GM18867 (cell line): ENCODE results near the gene AUP1.
"Not testable (repeated sequence)": the region's sequence is repeated elsewhere in the genome, so short reads cannot be mapped to it uniquely, and the experiment has no call there.

Source experiments
- ATAC-seq: cut with Tn5 transposase; IDR thresholded peaks from one replicate; pipeline ENCODE4 v1.9.1; 2021; ENCODE audit warnings: mild to moderate bottlenecking, moderate library complexity; ENCODE audit not compliant: unreplicated experiment

The AUP1 gene

DNA sequence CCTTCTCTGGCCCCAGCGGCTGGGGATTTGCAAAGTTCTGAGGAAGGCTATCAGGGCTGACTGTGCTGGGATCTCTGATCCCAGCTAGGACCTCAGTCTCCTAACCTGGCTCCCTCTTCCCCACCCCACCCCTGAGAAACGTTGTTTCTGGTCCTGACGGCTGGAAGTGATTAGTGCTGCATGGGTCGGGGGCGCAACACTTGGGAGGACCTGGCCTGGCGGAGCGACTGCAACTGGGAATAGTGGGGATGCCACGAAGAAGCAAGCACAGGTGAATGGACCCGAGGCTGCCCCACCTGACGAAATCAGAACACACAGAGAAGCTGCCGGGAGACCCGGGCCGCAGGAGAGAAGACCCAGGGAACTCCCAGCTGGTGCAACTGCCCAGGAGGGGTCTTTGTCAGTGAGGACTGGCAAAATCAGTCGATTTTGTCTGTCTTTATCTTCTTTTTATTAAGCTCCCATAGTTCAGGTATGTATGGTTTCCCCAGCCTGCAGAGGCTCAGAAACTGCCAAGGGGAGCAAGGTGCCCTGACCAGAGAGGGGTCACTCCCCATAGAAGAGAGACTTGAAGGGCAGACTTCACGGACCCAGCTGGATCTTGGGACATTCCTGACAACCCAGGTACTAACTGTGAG lies 29.4 kb downstream of the AUP1 start:
- ATAC-seq = no peak

DNA sequence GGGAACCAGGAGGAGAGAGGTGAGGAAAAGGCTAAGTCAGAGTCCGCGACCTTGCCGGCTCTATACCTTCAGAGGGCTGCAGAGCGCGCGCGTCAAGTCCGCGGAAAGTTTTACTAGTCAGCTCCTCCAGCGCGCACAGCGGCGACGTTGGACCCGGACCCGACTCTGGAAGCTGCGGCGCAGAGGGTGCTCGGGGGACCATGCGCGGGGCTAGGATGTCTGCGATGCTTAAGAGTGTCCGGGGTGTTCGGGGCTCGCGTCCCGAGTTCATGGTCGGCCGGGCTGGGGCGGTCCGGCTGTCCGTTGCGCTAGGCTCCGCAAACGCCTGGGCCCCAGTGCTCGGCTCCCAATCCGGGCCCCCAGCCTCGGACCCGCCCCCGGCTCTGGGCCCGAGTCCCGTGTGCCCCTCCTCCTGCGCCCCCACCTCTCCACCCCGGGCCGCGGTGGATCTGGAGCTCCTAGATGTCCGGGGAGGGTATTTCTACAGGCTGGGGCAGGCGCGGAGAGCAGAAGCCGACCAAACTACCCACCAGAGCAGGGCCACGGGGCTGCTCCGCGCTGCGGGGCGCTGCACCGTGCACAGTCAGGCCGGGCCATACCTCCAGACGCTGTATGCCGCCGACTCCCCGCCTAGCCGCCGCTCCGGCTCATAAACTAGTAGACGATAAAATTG lies 30.1 kb downstream of the AUP1 start, which contains the start of gene LBX2:
Gene LBX2 (minus strand): TSS at position 337 of the 673 bp plus-strand sequence. CDS start 66 bp downstream, at position 271.
- ATAC-seq = no peak

DNA sequence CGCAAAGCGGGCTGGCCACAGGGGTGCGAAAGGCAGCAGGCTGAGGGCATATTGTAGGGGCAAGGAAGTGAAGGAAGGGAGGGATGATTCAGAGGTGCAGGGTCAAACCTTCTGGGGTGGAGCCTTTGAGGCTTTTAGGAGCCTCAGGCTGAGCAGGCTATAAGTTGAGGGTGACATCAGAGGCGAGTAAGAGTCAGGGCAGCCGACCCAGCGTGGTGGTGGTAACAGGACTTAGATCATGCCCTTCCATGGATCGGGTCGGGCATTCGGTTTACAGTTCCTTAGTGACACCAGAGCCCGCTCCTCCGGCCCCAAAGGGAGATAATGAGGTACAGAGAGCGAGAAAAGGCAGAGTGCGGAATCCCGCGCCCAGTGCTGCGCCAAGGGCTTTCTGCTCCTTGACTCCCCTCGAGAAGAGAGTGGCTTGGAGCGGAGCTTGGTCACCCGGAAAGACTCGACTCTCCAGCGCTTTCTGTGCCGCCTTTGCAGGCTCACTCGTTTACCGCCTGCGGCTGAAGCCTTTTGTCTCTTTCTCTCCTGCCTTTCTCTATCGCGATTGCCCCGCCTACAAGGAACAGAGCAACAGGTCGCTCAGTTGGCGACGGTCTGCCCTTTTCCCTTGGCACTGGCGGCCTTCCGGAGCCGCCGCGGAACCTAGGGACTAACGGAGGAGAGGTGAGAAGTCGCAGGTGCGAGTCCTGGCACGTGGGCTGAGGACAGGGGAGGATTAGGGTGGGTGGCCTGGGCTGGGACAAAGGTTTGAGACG lies 30.8 kb downstream of the AUP1 start:
- no peak for ATAC-seq

DNA sequence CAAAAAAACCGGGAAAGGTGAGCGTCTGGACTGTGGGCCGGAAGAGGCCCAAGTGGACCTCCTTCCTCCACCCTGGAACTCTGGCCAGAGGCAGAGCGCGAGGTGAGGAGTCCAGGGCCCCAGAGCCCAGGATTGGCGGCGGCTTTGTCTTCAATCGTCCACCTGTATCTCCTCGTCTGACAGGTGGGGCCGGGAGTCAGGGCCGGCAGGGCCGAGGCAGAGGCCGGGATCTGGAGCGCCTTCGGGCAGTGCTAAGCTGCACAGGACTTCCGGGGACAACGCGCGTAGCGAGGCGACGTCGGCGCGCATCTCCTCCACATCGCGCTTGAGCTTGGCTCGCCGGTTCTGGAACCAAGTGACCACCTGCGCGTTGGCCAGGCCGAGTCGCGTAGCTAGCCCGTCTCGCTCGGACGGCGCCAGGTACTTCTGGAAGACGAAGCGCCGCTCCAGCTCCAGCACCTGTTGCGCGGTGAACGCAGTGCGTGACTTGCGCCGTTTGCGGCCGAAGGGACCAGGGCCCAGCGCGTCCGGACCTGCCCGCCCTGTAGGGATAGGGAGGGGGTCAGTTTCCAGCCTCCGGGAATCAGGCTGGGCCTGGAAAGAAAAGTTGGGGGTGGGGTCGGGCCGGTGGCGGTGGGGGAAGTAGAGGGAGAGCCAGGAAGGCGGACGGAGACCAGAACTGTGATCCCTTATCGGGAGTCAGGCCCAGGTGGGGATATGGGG lies 31.6 kb downstream of the AUP1 start:
- no peak for ATAC-seq

DNA sequence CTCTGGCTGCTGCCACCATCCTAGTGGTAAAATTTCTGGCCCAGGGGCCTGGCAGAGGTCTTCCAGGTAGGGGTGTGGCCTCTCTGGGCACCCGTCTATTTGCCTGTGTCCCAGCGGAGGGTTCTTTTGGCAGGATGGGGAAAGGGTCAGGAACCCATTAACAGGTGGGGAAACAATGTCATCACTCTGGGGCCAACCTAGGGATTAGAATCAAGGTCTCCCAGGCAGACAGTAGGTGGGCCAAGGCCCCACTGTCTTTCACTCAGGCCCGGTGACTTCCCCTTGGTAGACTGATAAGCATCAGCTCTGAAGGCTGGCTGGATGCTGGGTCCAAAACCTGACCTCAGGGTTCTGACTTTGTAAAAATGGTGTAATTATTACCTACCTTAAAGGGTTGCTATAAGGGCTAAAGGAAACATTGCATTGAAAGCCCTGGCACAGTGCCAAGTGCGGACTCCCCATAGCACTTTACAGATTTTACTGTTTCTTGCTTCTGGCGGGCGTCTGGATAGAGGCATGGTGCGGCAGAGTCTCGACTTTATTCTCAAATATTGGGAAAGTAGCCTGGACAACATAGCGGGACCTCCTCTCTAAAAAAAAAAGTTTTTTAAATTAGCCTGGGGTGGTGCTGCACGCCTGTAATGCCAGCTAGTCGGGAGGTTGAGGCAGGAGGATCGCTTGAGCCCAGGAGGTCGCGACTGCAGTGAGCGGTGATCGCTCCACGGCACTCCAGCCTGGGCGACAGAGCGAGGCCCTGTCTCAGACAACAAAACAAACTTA lies 32.3 kb downstream of the AUP1 start:
- ATAC-seq = no peak

DNA sequence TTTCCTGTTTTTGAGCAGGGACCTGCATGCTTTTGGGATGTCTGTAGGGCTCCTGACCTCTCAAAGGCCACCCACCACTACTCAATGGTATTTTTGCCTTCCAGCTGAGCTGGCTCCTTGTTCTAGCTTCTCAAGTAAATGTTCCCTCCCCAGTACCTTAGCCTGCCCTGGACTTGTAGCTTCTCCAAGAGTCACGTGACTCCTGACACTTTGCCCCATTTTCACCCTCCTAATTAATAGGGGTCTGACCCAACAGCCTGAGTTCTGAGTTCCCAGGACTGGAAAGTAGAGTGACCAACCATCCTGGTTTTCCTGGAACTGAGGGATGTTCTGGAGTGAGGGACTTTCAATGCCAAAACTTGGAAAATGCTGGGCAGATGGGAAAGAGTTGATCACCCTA lies 34.1 kb downstream of the AUP1 start:
- ATAC-seq = no peak

DNA sequence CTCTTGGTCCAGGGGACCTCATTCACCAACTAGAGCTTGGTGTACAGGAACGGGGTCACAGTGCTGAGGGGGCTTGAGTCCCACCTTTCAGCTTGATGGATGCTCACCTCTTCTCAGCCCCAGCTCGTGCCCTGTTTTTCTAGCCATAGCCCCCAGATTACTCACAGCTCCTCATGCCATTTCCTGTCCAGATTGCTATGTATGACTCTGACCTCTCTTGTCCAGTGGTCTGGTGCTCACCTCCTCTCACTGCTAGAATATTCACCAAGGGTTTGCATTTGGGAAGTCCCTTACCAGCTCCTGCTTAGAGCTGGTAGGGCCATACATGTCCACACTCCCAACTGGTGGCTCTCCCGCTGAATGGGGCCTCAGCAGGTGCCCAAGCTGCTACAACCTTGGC lies 36.0 kb downstream of the AUP1 start:
- no peak for ATAC-seq

DNA sequence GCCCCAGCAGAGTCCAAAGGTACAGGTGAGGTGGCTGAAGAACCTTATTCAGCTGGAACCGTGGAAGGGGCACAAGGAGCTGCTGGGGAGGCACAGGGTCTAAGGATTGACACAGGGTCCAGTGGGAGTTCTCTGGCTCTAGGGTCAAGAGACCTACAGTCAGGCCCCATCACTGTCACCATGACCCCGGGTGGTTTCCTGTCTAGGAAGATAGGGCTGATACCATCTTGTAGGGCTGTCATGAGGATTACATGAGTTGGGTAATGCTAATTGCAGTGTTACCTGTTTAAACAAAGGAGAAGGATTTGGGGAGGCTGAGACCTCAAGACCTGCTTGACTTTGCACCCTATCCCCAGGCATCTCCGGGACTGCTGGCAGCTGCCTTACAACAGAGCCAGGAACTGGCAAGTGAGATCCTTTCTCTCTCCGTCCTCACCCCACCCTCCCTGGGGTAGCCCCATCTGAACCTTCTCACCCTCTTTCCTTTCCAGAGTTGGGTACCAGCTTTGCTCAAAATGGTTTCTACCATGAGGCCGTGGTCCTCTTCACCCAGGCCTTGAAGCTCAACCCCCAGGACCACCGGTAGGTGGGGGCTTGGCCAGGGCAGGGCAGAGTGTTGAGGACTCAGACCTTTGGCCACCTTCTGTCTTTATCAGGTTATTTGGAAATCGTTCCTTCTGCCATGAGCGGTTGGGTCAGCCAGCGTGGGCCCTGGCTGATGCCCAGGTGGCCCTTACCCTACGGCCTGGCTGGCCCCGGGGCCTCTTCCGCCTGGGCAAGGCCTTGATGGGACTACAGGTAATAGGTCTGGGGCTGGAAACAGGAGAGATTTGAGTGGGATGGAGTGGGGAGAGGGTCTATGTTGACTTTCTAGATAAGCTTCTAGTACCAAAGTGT lies 37.6 kb downstream of the AUP1 start:
- no peak for ATAC-seq

DNA sequence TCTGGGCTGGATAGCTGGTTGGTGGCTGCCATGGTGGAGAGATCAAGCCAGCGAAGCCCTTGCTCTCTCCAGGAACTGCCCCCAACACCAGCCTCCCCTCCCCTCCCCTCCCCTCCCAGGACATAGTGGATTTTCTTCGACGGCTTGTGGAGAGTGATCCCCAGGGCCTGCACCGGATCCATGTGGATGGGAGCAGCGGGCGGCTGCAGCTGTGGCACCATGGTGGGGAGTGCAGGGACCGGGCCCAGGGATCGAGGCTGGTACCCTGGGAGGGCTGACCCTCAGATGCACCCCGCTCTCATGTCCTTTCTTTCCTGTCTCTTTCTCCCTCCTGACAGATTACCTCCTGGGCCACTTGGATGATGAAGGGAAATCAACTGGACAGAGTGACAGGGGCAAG lies 39.6 kb downstream of the AUP1 start:
- no peak for ATAC-seq

DNA sequence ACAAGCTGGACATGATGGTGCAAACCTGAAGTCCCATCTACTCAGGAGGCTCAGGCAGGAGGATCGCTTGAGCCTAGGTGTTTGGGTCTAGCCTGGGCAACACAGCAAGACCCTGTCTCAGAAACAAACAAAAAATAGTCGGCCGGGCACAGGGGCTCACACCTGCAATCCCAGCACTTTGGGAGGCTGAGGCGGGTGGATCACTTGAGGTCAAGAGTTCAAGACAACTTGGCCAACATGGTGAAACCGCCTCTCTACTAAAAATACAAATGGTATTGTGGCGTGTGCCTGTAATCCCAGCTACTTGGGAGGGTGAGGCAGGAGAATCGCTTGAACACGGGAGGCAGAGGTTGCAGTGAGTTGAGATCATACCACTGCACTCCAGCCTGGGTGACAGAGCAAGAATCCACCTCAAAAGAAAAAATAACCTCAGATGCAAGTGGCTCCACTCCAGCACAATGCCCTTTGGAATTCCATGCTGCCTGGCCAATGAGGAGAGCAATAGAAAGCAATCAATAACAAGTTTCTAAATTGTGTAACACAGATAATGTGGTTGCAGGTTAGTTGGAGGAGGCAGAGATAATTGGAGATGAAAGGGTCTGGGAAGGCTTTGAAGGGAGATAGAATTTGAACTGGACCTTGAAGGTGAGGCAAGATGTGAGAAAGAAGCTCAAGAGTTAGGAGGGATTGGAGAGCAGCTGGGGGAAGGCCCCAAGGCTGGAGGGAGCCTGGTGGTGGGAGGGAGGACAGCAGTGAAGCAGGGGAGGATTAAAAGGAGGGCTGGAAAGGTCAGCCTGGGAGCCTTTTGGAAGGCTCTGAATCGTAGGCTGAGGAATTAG lies 40.6 kb downstream of the AUP1 start:
- no peak for ATAC-seq

DNA sequence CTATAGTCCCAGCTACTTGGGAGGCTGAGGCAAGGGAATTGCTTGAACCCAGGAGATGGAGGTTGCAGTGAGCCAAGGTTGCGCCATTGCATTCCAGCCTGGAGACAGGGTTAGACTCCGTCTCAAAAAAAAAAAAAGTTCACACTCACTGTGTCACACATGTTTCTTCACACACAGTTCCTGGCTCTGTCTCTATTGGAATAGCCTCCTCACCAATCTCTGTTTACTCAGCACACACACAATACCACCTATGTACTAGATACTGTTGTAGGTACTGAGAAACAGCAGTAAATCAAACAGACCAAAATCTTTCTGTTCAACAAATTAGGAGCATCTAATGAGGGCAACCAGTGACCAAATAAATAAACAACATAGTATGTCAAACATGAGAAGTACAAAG lies 43.4 kb downstream of the AUP1 start:
- ATAC-seq = no peak

DNA sequence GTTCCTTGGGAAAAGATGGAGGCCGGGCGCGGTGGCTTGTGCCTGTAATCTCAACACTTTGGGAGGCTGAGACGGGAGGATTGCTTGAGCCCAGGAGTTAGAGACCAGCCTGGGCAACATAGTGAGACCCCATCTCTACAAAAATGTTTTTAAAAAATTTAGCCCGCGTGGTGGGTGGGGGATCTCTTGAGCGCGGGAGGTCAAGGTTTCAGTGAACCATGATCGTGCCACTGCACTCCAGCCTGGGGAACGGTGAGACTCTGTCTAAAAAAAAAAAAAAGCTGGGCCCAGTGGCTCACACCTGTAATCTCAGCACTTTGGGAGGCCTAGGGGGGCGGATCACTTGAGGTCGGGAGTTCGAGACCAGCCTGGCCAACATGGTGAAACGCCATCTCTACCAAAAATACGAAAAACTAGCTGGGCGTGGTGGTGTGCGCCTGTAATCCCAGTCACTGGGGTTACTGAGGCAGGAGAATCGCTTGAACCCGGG lies 45.8 kb downstream of the AUP1 start:
- ATAC-seq = not testable (repeated sequence)

DNA sequence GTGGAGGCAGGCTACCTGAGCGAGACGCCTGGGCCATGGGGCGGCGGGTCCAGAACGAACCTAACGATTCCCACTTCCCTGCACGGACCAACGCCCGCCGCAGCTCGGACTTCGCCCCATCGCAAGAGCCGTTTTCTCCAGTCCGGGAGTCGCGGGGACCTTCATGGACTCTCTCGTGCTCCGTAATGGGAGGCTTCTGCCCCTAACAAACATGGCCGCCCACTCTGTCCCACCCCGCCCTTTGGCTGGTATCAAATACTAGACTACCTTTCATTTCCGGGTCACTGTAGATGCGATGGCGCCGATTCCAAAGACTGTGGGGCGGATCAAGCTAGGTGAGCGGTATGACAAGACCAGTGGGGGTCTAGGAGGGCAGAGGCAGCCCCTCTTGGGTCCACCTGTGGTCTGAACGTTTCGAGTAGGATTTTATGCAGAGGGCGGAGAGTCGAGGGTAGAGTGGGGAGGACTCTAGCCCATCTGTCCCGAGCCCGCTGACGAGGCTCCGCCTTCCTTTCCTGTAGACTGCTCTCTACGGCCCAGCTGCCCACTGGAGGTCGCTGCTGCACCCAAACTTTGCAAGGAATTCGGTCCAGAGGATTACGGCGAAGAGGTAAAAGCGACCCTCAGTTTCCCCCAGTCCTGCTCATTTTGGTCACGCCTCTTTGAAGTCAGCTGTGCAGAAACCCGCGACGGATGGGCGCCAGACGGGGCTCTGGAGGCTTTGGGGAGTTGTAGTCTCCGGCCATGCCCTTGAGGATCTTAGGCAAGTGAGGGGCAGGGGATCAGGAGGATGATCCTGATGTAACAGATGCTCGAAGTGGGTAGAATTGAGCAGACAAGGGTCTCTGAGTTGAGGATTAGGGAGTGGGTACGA lies 46.5 kb downstream of the AUP1 start, which contains the start of the genes CCDC142 and TTC31:
Gene CCDC142 (minus strand): TSS at position 198 of the 874 bp plus-strand sequence. CDS start 161 bp downstream, at position 37.
Gene TTC31 (plus strand): TSS at position 281 of the 874 bp plus-strand sequence. CDS start 15 bp downstream, at position 296.
- peak; percentile 90 for ATAC-seq

DNA sequence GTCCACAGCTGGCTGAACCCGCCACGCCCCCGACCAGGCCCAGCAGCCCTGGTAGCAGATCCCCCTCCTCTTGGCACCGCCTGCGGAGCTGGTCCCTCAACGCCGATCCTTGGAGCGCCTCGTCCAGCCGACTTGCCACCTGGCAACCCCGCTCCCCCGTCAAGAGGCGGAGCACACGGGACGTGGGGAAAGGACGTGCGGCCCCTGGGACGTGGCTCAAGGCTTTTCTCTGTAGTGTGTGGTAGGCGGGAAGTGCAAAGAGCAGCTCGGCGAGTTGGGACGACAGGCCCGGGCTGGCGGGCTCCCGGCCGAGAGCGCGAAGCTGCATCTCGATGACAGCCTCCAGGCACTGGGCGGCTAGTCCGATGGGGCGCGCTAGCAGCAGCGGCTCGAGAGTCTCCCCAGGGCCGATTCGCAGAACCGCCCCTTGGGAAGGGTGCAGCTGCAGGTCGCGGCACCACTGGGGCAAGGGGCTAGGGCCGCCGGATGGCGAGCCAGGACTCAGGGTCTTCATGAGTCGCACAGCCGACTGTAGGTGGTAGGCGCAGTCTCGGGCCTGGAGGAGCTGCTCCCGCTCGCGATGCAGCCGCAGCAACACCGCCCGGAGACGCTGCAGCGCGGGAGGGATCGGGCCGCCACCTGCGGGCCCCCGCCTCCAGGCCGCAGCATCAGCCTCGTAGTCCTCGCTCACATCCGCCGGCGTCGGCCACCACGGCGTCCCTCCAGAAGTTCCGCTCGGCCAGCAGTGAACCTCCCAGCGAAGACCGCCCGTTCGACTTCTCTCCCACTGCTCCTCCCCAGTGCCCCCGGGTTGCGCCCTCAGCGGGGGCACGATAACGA lies 47.3 kb downstream of the AUP1 start:
- peak; percentile 44 for ATAC-seq

DNA sequence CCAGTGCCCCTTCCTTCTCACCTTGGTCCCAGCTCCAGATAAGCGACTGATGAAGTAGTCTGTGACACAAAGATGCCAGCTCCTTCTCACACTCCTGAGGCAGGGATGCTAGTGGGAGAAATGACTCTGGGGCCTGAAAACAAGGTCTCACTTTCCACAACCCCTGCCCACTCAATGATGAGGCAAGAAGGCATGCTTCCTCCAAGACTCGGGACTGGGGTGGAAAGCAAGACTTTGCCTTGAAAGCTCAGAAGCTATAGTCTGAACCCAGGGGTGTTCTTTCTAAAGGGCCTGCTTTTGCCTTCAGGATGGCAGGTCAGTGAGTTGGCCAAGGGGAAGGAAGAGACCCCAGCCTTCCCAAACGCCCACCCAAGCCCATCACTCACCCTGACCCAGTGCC lies 48.1 kb downstream of the AUP1 start:
- ATAC-seq = no peak
